Activated CD4-positive, alpha-beta T cell treated with anti-CD3 and anti-CD28 coated beads, Interleukin-2, amount 50 U/mL, for 1 hour (primary cell): ENCODE data around the gene EVX2.
A peak's percentile ranks its signal among the peaks of the same experiment; 100 is the strongest.

Experiments used
- DNase-seq: peaks from one replicate; pipeline ENCODE4 v3.0.0-alpha.2; 2020

The EVX2 gene

GRCh38 chr2:176106581-176107539 lies 23.1 kb upstream of the EVX2 start, which contains the start of gene HOXD11:
TSS of gene HOXD11 (plus strand) at chr2:176107280. CDS start at chr2:176107356, 76 bp downstream.
- DNase-seq: no peak

DNA sequence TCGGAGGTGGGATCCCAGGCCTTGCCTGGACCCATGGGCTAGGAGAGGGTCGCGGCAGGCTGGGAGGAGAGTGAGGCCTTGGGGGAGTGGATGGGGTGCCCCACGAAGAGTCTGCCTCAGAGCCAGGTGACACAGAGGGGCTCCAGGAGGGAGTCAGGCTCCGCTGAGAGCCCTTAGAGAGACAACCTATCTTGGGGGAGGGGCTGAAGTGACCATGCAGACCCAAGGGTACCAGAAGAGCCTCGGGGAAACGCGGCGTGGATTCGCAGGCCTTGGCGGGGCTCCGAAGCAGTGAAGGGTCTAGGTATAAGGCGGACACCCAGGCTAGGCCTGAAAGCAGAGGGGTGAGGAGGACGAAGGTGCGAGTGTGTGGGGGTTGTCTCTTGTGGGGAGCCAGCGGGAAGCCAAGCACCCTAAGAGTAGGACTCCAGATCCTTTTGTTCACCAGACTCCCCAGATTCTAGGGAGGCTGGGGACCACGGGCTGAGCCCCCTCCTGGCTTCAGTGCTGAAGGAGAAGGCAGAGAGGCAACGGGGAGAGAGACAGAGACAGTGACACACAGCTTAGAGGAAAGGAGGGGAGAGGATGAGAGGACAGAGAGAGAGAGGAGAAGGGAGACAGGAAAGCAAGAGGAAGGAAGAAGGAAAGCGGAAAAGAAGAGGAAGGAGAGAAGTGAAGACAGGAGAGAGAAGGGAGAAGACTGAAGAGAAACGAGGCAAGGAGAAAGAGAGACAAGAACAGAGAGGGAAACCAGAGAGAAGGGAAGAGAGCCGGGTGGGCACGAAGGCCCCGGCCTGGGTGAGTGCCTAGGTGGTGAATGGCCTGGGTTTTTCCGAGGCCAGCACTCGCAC lies 22.2 kb upstream of the EVX2 start:
- no peak for DNase-seq

- DNase-seq: no peak
Measured at GRCh38 chr2:176105078-176105729, 21.4 kb upstream of the EVX2 start.

DNA sequence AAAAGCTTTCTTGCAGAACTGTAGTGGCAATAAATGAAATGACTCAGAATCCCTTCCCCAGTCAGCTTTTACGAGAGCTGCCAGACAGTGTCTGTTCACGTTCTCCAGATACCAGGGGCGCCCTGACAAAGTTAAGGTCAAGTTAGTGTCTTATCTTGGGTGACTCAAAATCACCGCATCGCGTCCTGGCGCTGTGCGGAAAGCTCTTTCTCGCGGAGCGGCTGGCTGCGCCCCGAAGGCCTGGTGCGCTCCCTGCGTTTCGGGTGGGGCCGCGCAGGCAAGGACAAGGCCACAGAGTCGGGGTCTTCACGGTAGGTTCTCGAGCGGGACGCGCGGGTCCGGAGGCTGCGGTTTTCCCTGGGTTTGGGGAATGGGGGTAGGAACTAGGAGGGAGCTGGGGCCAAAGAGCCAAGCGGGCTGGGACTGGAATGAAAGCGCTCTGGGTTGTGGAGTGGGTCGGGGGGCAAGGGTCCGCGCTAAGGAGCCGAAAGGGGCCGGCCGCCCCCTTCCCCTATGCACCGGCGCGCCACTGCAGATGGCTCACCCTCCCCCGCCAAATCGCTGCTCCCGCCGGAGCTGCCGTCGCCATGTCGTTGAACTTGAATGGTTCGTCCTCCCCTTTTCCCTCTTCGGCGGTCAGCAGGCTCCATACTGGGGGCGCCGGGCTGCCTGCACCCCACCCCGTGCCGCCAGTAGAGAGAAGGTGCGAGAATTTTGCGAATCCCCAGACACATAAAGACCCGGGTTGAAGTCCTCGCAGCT lies 20.7 kb upstream of the EVX2 start:
- DNase-seq: no peak

DNA sequence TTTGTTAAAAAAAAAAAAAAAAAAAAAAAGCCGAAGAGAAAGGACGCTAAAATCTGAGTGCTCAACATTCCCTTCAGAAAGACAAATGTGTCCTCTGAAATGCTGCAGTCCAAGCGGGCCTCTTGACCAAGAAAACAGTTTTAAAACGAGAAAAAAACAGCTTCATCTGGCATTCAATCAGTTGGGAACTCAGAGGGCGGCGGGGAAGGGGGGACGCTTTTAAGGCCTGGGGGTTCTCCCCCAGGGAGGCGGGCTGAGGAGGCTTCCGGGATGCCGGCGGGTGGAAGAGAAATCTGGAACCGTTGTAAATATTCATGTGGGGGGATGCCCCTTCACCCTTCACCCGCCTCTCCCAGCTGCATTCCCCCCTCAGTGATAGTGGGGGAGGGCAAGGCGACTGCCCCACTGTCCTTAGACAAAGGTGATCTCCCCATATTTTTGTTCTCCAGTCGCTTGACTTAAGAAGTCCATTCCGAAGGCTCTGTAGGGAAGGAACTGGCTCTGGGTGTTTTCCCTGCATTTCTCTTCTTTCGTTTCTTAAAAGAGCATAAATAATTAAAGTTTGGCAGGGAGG lies 20.1 kb upstream of the EVX2 start:
- no peak for DNase-seq

- no peak for DNase-seq
Measured at GRCh38 chr2:176103194-176103593, 19.4 kb upstream of the EVX2 start.

DNA sequence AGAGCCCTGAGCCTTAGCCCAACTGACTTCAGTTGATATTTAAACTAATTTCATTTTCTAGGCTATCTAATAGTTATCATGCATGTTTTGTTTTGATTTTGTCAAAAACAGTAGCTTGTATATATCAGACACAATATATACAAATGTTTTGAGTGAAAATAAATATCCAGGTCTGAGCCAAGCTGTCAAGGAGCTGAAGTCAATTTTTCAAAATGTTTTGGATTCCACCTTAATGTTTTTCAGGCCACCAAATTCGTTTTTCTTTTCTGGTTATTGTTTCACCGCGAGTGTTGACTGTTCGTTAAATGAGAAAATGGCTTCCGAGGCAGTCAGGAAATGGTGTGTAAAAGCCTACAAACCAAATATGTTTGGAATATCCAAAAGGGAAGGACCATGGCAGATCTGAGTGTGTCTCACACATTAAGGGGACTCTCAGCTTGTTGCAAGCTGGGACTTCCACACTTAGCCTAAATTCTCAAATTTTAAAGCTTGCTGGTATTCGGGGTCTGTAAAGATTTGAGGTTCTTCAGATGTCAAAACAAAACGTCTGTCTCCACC lies 18.6 kb upstream of the EVX2 start:
- DNase-seq: no peak

DNA sequence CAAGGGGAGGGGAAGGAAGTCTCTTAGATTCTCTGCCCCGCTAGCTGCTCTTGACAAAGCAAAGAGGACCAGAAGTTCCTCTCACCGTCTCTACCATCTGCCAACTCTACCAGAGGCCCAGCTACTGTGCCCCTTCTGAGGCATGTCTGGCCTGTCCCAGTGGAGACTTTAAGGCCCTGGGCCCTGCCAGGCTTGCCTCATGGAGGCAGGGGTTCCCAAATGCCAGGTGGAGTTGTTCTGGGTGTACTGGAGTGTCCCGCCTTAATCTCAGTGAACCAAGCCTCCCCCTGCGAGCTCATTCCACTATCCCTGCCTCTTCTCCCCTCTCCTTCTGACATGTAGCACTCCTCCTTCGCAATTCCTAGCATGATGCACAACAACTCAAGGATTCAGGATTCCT lies 18.1 kb upstream of the EVX2 start:
- no peak for DNase-seq

DNA sequence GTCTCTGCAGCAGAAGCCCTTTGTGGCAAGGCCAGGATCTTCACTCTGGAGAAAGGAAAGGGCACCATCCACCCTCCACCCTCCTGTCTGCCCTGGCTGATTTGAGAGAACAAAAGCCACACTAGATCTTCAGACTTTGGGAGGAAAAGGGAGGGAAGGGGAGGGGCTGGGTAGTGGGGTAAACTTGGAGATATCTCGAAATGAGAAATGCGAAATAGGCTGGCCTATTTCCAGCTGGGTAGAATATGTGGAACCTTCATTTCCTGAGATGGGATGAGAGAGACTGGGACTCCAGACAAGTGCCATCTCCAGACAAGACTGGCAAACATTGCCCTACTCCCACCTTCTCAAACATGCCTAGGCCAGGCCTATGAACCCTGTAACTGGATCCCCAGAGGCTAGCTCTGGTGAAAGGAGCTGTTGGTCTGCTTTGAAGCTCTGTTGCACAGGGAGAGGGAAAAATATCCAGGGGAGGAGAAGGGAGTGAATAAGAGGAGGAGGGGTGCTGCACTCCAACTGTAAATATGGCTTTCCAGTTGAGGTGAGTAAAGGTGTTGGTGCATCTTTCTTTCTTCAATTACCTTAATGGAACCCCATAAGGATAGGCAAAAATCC lies 17.6 kb upstream of the EVX2 start:
- no peak for DNase-seq

GRCh38 chr2:176100547-176101140 lies 16.9 kb upstream of the EVX2 start:
- no peak for DNase-seq

GRCh38 chr2:176099728-176100546 lies 16.2 kb upstream of the EVX2 start, which contains the start of gene HOXD12:
TSS of gene HOXD12 (plus strand) at chr2:176099795. CDS start at chr2:176099802, 7 bp downstream.
- no peak for DNase-seq

GRCh38 chr2:176099159-176099727 lies 15.5 kb upstream of the EVX2 start:
- no peak for DNase-seq

- no peak for DNase-seq
Measured at GRCh38 chr2:176098366-176099158, 14.8 kb upstream of the EVX2 start.

DNA sequence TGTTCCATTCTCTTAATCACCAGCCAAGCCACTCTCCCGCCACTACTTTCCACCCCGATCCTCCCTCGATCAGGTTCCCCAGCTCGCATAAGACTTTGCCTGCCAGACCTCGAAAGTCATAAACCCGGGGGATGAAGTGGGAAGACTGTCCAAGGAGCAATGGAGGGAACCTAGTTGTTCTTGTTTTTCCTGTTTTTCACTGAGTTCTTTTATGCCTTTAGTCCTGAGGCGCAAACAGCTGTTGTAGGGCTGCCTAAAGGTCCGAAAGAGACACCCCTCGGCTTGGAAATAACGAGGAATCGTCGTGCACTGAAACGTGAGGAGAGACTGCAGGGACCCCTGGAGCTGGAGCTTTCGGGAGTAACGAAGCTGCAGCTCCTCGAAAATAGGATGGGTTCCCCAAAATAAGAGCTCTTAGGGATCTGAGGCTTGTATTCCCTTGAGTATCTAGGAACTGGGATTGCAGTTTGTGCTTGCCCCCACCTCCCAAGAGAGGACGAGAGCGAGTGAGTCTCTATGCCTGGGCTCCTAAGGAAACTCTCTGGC lies 14.1 kb upstream of the EVX2 start:
- DNase-seq: no peak

- peak; percentile 57 for DNase-seq
Measured at GRCh38 chr2:176096986-176097819, 13.4 kb upstream of the EVX2 start.

DNA sequence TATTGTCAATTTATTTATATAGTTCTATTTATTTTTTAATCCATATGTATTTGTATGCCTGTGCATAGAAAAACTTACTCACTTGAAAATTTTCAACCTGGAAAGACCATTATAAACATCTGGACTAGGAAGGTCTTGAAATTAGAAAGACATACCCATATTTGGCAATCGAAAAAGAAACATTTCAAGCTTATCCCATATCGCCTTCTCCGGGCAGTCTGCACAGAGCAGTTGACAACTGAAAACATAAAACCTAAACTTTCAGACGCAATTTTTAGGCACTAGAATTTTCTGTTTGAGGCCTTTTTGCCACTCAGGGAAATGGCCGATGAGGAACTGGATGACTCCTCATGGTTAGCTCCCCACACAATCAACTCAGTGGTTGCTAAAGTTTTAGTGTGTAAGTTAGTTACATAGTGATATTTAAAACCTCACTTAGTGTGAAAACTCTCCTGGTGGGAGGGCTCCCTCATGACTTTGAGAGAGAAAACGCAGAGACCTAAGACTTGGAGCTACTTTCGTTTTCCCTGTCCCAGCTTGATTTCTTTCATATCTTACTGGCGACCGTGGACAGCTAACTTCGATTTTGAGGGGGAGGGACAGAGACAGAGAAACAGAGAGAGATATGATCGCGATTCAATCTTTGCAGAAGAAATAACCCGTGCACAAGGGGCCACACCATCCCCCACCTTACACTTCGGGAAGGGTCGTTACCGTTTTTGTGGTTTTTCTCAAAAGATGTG lies 12.7 kb upstream of the EVX2 start:
- DNase-seq: no peak
